GM12878 (cell line): ENCODE measurements around the gene MYLK4.

ENCODE experiments used
- DPF2 ChIP-seq: fragments of 450-650 bp; IDR thresholded peaks from 2 replicates; pipeline ENCODE4 v1.6.1; 2017; ENCODE audit warnings: mild to moderate bottlenecking
- JUND ChIP-seq: IDR thresholded peaks from 2 replicates; pipeline ENCODE4 v1.6.1; 2012; ENCODE audit warnings: low read depth, mild to moderate bottlenecking, low read length, improper control_type of control experiment, moderate library complexity
- TF ChIP-seq, protein P1 (sequence below), 3 experiments: IDR thresholded peaks in 2 of 3; conservative IDR thresholded peaks in 1 of 3; 2 replicates each; pipeline ENCODE4 v1.5.1; 2011; ENCODE audit warnings: low read depth in 3 of 3, low read length in 3 of 3, mild to moderate bottlenecking in 3 of 3, control low read depth in 2 of 3, moderate library complexity in 2 of 3, inconsistent platforms in 1 of 3, mixed read lengths in 1 of 3; ENCODE audit not compliant: control insufficient read depth in 2 of 3, insufficient read depth in 1 of 3; ENCODE audit errors: extremely low read depth in 1 of 3
- TF ChIP-seq, protein P2 (sequence below): fragments of 450-650 bp; IDR thresholded peaks from 2 replicates; pipeline ENCODE4 v1.6.1; 2017; ENCODE audit warnings: borderline replicate concordance

DNA sequence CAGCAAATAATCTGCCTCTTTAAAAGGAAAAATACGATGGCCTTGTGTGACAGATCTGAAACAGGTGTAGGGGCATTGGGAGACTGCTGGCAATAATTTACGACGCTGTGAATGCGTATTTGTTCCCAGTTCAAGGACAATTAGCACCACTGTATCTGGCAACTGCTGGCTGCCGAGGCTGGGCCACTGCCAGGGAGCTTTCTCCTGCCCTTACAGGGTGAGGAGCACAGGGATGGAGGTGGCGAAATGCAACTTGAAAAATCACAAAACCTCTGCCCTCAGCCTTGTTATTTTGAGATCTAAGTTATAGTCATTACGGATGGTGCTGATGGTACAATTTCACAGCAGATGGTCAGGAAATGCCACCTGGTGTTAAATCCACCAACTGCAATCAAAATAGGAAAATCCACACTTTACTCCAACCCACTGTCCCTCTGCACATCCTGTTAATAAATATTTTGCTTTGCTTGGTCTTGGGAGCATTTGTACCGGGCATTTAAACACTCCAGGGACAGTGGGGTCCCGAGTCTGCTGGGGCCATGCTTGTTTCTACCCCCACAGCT is 6.4 kb downstream of the MYLK4 start:
- TF ChIP-seq, protein P1, sequence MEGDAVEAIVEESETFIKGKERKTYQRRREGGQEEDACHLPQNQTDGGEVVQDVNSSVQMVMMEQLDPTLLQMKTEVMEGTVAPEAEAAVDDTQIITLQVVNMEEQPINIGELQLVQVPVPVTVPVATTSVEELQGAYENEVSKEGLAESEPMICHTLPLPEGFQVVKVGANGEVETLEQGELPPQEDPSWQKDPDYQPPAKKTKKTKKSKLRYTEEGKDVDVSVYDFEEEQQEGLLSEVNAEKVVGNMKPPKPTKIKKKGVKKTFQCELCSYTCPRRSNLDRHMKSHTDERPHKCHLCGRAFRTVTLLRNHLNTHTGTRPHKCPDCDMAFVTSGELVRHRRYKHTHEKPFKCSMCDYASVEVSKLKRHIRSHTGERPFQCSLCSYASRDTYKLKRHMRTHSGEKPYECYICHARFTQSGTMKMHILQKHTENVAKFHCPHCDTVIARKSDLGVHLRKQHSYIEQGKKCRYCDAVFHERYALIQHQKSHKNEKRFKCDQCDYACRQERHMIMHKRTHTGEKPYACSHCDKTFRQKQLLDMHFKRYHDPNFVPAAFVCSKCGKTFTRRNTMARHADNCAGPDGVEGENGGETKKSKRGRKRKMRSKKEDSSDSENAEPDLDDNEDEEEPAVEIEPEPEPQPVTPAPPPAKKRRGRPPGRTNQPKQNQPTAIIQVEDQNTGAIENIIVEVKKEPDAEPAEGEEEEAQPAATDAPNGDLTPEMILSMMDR (IDR thresholded peaks at IDR 0.05 in 2 of 3, conservative IDR thresholded peaks at IDR 0.05 in 1 of 3; ENCODE audit: control insufficient read depth in 2 of 3, extremely low read depth in 1 of 3, insufficient read depth in 1 of 3, low read depth in 3 of 3, low read length in 3 of 3): no peak; a peak in 1 of 6 replicates
- TF ChIP-seq DPF2: no peak
- TF ChIP-seq JUND: no peak
- TF ChIP-seq, protein P2, sequence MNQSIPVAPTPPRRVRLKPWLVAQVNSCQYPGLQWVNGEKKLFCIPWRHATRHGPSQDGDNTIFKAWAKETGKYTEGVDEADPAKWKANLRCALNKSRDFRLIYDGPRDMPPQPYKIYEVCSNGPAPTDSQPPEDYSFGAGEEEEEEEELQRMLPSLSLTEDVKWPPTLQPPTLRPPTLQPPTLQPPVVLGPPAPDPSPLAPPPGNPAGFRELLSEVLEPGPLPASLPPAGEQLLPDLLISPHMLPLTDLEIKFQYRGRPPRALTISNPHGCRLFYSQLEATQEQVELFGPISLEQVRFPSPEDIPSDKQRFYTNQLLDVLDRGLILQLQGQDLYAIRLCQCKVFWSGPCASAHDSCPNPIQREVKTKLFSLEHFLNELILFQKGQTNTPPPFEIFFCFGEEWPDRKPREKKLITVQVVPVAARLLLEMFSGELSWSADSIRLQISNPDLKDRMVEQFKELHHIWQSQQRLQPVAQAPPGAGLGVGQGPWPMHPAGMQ: no peak
